K562 (cell line): ENCODE measurements around the gene IGDCC3. TPM values are rescaled to one million over a fixed set of nuclear protein-coding genes. Genes with fewer than 3 reads are reported as not detected.

Experiments
- C11orf30 ChIP-seq: fragments of 450-650 bp; IDR thresholded peaks from 2 replicates; pipeline ENCODE4 v1.6.1; 2016; ENCODE audit warnings: low read depth, mild to moderate bottlenecking
- FOSL1 ChIP-seq: fragments of 200-800 bp; sonication (Bioruptor generic); conservative IDR thresholded peaks from 2 replicates; pipeline ENCODE4 v1.6.1; 2016; ENCODE audit warnings: missing genetic modification characterization, missing compliant biosample characterization
- IRF2 ChIP-seq: sonication (generic); formaldehyde crosslinking; IDR thresholded peaks from 2 replicates; pipeline ENCODE4 v1.8.1; 2022; ENCODE audit warnings: mild to moderate bottlenecking, missing genetic modification reagents
- NUFIP1 ChIP-seq: fragments of 450-650 bp; IDR thresholded peaks from 2 replicates; pipeline ENCODE4 v1.6.1; 2018; ENCODE audit not compliant: partially characterized antibody
- TCFL5 ChIP-seq: fragments of 250-450 bp; sonication (Bioruptor Pico); conservative IDR thresholded peaks from 2 replicates; pipeline ENCODE4 v1.6.1; 2021; ENCODE audit warnings: mild to moderate bottlenecking, moderate library complexity, matching md5 sums
- ZNF561 ChIP-seq: fragments of 450-650 bp; formaldehyde crosslinking; conservative IDR thresholded peaks from 2 replicates; pipeline ENCODE4 v1.4.0; 2020; ENCODE audit warnings: mild to moderate bottlenecking, moderate library complexity
- ZNF764 ChIP-seq: fragments of 250-450 bp; sonication (Bioruptor Pico); IDR thresholded peaks from 2 replicates; pipeline ENCODE4 v1.4.0; 2020; ENCODE audit warnings: low read depth, mild to moderate bottlenecking, moderate library complexity
- ZZZ3 ChIP-seq: fragments of 450-650 bp; IDR thresholded peaks from 2 replicates; pipeline ENCODE4 v1.6.1; 2016; ENCODE audit warnings: antibody characterized with exemption, mild to moderate bottlenecking, moderate library complexity
- polyA plus RNA-seq, 8 experiments: library from polyadenylated mRNA; depleted of rRNA in 4 of 8; stranded (reverse) in 5 of 8; unstranded in 3 of 8; fragments of >200 nt; fragmentation: Nextera tagmentation in 2 of 8; fragmentation: Illumina TruSeq in 1 of 8; extraction: Ambion mirVana in 2 of 8; extraction: Trizol in 1 of 8; gene quantifications; 2 replicates each; pipeline versions ENCODE4 v1.2.1 to v1.2.3, GENCODE V29; 2011 to 2014; ENCODE audit warnings: inconsistent platforms in 1 of 8, missing spikeins in 1 of 8
- total RNA-seq, 7 experiments: library from RNA; depleted of rRNA in 6 of 7; stranded (reverse); fragments of >200 nt in 6 of 7; fragmentation: Illumina TruSeq in 2 of 7; extraction: Trizol in 2 of 7; gene quantifications; 2 replicates each; pipeline versions ENCODE4 v1.2.1 to v1.2.3, GENCODE V29; 2011 to 2021; ENCODE audit warnings: low replicate concordance in 1 of 7
- TF ChIP-seq, protein P1 (sequence below): fragments of 450-650 bp; formaldehyde crosslinking; IDR thresholded peaks from 2 replicates; pipeline ENCODE4 v1.4.0; 2020; ENCODE audit warnings: mild to moderate bottlenecking, mixed read lengths
- TF ChIP-seq, protein P2 (sequence below): fragments of 450-650 bp; formaldehyde crosslinking; IDR thresholded peaks from 2 replicates; pipeline ENCODE4 v1.4.0; 2020; ENCODE audit warnings: mild to moderate bottlenecking, moderate library complexity

Gene IGDCC3
- total and polyA plus RNA-seq, 9 of the 15 experiments (the other 6 are each of a cell fraction or from before 2014, with no cell fraction given) = not detected

DNA sequence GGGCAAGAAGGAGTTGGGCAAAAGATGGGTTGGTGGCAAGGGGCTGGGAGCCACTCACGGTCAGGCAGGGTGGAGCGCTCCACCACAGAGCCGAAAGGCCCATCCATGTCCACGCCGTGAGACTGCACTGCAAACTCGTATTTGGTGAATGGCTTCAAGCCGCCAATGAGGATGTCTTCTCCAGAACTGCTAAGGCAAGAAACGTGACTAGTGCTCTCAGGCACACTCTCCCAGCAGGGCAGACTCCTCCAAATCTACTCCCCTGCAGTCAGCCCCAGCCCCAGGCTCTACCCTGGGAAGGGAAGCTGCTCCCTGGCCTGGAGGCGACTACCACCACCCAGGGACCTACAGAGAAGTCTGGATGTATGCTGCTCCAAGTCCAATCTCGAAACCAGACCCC, 11.4 kb upstream of the IGDCC3 start (continued):
- TF ChIP-seq, protein P1, sequence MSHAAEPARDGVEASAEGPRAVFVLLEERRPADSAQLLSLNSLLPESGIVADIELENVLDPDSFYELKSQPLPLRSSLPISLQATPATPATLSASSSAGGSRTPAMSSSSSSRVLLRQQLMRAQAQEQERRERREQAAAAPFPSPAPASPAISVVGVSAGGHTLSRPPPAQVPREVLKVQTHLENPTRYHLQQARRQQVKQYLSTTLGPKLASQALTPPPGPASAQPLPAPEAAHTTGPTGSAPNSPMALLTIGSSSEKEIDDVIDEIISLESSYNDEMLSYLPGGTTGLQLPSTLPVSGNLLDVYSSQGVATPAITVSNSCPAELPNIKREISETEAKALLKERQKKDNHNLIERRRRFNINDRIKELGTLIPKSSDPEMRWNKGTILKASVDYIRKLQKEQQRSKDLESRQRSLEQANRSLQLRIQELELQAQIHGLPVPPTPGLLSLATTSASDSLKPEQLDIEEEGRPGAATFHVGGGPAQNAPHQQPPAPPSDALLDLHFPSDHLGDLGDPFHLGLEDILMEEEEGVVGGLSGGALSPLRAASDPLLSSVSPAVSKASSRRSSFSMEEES = no peak
- TF ChIP-seq TCFL5 (CRISPR knock-in tag) (no peak), FOSL1 (tag) (no peak), C11orf30 (no peak), ZNF764 (CRISPR knock-in tag) (no peak), IRF2 (no peak), ZNF561 (no peak), ZZZ3 (no peak), NUFIP1 (no peak)
- TF ChIP-seq, protein P2, sequence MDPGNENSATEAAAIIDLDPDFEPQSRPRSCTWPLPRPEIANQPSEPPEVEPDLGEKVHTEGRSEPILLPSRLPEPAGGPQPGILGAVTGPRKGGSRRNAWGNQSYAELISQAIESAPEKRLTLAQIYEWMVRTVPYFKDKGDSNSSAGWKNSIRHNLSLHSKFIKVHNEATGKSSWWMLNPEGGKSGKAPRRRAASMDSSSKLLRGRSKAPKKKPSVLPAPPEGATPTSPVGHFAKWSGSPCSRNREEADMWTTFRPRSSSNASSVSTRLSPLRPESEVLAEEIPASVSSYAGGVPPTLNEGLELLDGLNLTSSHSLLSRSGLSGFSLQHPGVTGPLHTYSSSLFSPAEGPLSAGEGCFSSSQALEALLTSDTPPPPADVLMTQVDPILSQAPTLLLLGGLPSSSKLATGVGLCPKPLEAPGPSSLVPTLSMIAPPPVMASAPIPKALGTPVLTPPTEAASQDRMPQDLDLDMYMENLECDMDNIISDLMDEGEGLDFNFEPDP (CRISPR knock-in tag) = no peak
- TF ChIP-seq, all 486 proteins: peak for 0
